ENCODE results near the gene GRM1. TPM values are rescaled to one million over a fixed set of nuclear protein-coding genes. Genes with fewer than 3 reads are reported as not detected.

GRM1 gene
- total RNA-seq (2014; rRNA removed; shearing (Covaris generic)) = not detected in 2 replicates

- DNase-seq (ENCODE audit: low read depth) = no peak
These were observed at the start of gene GRM1 for GRCh38 chr6:146028851-146029572. Gene GRM1, plus strand, starts transcription at chr6:146029062. Its CDS starts 456 bp downstream, at chr6:146029518.

DNA sequence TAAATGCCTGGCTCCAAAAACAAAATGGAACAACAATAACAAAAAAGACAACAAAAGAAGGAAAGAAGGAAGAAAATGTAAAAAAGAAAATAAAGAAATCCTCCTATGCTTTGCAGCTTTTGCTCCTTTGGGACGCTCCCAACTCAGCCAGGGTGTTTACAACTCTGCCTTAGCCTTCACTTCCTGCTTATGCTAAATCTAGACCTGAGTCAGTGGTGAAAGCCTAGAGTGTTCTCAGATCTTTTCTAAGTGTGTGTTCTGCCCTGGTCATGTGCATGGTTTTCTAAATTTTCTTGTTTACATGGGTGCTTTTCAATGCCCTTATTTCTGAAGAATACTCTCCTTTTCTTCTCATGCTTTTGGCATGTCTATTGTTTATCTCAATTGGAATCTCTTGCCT is 19.5 kb upstream of the GRM1 start:
- no peak for DNase-seq (ENCODE audit: low read depth)

DNA sequence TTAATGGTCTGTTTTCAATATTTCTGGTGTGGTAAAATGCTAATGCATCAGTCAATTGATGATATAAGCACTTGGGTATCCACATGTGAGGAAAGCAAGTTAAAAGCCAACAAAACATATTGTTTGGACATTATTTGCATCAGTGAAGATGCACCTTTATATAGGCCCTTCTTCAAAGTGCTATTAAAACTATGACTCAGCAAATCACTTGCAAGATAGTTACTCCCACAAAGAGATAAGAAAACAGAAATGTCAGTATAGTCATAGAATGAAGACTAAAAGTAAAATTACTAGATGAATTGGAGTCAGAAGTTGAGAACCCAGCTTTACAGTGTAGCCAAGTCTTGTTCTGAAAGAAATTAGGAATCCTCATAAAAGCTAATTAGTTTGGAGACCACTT is 14.6 kb upstream of the GRM1 start:
- no peak for DNase-seq (ENCODE audit: low read depth)

GRCh38 chr6:146017672-146018071 is 11.2 kb upstream of the GRM1 start:
- DNase-seq (ENCODE audit: low read depth) = no peak

- DNase-seq (ENCODE audit: low read depth) = no peak
These were observed 2.0 kb upstream of the GRM1 start for GRCh38 chr6:146026873-146027272.

DNA sequence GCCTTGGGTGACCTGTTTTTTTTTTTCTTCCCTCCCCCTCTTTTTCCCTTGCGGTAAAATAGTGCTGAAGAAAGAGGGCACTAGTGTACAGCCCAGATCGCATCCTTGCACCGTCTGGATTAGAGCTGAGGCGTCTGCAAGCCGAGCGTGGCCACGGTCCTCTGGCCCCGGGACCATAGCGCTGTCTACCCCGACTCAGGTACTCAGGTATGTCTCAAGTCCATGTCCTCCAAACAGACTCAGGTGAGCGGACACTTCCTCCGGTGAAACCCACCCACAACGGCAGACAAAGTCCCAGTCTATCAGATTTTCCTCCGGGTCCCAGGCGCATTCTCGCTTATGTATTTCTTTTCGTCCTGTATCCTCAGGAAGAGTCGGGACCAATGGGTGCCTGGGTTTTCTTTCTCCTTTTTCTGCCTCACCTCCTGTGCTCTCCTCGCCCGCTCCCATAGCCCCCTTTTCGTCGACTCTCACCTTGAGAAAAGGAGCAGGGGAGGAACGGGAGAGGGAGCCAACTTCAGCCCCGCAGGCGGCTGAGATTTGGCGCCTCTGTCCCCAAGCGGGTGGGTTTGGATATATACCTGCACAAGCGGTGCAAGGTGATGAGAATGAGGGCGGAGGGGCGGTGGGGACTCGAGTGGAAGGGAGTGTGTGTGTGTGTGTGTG is 1.1 kb upstream of the GRM1 start:
- DNase-seq (ENCODE audit: low read depth) = no peak

DNA sequence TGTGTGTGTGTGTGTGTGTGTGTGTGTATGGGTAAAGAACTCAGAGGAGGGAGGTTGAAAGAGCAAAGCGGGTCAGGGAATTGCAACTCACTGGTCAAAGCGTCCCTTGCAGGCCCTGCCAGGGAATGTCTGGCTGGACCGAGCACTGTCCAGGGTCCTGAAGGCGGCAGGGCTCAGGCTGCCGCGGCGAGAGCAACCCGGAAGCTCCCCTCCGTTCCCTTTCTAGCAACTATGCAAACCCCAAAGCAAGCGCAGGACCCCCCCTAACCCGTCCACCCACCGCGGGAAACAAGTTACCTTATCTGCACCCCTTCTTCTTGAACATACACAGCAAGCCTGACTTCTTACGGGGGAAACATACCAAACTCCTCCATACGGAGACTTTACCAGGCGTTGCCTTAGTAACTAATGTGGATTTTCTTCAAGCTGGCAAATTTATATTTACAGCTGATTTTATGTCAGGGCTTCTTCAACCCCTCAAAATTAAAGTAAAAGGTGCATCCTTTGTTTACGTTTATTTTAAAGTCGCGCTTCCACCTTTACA is 538 bp upstream of the GRM1 start:
- DNase-seq (ENCODE audit: low read depth) = peak; percentile 51

GRCh38 chr6:146029573-146030184 is 817 bp downstream of the GRM1 start:
- DNase-seq (ENCODE audit: low read depth) = no peak

- no peak for DNase-seq (ENCODE audit: low read depth)
These were observed 3.5 kb downstream of the GRM1 start for GRCh38 chr6:146032387-146032786.

DNA sequence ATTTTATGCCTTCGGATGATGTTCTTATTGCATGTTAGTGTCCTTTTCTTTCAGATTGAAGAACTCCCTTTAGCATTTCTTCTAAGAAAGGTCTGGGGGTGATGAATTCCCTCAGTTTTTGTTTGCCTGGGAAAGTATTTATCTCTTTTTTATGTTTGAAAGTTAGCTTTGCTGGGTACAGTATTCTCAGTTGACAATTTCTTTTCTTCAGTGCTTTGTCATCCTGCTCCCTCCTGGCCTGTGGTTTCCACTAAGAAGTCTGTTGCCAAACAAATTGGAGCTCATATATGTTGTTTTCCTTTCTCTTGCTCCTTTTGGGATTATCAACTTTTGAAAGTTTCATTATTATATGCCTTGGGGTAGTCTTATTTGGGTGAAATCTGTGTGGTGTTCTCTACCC is 11.5 kb downstream of the GRM1 start:
- DNase-seq (ENCODE audit: low read depth) = no peak

GRCh38 chr6:146041282-146041681 is 12.4 kb downstream of the GRM1 start:
- DNase-seq (ENCODE audit: low read depth) = no peak

DNA sequence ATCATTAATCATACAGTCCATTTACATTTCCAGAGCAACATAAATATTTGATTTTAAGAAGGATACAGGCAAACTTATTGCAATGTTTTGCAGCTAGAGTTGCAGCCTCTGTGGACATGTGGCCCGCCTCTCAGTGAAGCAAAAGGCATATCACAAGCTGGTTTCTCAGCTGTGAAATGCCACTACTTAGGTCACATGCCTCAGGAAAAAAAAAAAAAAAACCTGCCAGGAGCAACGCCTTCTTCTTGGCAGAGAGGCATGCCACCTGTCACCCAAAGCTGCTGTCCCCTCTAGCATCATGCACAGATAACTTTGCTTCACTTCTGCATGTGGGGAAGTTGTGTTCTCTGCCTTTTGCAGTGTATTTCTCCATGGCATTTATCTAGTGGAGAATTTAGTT is 18.5 kb downstream of the GRM1 start:
- no peak for DNase-seq (ENCODE audit: low read depth)

DNA sequence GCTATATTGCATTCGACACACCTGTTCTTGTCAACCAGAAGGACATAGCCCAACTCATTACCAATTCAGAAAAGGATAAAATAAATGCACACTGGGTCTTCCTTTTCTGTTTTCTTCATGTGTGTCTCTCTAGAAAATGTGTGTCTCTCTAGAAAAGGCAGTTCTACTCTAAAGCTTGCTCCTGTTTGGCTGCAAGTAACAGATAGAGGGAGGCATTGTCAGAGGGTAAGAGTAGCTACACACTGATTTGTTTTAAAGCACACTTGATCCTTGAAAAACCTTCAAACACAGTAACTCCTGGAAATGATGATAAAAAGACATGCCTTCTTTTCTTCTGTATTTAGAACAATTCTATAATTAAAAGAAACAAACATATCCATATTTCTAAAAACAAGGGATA is 21.3 kb downstream of the GRM1 start:
- no peak for DNase-seq (ENCODE audit: low read depth)

DNA sequence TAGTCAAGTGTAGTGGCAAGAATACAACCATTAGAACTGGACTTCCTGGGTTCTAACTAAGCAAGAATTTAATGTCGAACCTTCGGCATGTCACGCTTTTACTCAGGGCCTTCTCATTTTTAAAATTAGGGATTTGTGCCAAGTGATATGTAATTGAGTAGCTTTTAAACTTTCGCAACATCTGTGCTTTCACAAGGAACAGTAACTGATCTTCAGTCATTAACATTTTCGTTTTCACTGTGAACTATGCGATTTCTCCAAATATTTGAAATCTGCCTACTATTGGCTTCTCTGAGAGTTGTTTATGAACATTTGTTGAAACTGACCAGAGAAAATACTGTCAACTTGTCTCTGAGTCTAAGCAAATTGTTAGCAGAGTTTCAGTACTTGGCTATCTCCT is 27.6 kb downstream of the GRM1 start:
- no peak for DNase-seq (ENCODE audit: low read depth)

DNA sequence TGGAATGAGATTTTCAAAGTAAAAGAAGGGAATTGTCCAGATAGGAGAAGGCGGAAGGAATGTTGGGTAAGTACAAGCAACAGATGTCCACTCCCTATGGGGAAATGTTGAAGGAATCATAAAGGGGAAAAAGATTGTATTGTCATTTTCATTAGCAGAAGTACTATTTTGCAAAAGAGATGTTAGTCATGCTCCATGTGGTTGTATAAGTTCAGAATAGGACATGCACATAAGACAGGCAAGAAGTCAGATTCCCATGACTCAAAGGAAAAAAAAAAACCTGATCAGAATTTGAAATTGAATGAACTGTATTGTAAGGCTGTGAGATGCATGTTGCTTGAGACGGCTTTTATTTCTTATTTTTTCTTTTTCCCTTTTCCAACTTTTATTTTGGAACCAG is 36.8 kb downstream of the GRM1 start:
- no peak for DNase-seq (ENCODE audit: low read depth)

DNA sequence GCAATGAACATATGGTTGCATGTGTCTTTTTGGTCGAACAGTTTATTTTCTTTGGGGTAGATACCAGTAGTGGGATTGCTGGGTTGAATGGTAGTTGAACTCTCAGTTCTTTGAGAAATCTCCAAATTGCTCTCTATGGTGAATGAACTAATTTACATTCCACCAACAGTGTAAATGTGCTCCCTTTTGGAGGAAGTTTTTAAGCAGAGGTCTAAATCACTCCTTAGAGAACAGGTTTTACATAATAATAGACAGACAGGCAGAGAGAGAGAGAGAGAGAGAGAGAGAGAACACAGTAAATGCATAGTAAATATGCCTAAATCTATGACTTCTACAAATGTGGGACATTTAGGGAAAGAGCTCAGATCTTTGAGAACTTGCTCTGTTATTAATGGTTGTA is 37.6 kb downstream of the GRM1 start:
- DNase-seq (ENCODE audit: low read depth) = no peak

- DNase-seq (ENCODE audit: low read depth) = no peak
These were observed 42.9 kb downstream of the GRM1 start for GRCh38 chr6:146071781-146072180.

DNA sequence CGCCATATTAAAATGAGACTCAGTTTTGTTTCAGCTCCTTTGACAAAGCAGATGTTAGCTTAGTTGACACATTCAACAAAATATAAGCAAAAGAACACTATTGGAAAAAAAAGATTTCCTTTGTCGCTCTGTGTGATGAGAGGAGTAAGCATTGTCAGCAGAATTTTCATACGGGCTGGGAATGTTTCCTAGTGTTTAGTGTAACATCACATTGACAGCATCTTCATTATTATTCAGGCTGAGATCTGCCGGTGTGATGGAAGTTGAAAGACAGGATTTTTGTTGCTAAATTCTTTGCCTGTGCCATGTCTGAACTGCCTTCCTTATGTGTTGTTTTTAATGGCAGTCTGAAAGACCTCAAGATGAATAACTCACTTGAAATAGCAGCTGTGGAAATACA is 49.1 kb downstream of the GRM1 start:
- DNase-seq (ENCODE audit: low read depth) = no peak

DNA sequence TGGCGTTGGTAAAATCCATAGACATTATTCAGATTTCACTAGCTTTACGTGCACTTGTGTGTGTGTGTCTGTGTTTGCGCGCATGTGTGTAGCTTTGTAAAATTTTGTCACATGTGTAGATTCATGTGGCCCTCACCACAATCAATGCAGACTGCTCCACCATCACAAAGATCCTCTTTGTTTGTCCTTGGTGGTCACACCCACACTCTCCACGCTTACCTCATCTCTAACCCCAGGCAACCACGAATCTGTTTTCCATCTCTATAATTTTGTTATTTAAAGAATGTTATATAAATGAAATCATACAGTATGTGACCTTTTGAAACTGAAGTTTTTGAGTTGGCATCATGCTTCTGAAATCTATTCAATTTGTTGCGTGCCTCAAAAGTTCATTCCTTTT is 58.5 kb downstream of the GRM1 start:
- DNase-seq (ENCODE audit: low read depth) = no peak

GRCh38 chr6:146090474-146090873 is 61.6 kb downstream of the GRM1 start:
- DNase-seq (ENCODE audit: low read depth) = no peak

DNA sequence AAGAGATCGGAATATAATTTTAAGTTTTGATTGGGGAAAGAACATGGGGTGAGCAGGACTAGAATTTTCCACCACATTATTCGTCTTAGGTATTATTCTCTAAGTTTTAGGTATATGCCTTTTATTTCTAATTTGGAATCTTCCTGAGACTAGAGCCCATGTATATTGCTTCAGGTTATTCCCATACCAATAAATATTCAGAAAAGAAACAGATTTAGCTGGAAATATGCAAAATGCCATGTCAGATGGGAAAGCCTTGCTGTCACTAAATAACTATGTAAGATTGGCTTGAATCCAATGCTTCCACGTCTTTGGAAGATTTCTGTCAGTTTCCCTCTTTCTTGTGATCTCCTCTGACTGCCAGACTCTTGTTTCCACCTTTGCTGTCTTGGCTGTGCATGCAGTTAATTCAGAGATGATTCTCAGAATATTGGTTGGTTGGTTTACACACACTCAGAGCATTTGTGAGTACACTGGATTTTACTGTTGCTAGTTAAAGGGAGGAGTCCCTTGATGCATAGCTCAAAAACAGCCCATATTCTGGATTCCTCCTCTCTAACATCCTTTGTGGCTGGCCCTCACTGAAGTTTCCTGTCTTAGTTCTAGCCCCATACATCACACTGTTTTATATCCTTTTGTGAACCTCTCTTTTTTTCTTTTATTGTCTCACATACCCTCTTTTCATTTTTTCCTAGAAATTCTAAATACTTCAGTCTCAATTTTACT is 64.3 kb downstream of the GRM1 start:
- no peak for DNase-seq (ENCODE audit: low read depth)

DNA sequence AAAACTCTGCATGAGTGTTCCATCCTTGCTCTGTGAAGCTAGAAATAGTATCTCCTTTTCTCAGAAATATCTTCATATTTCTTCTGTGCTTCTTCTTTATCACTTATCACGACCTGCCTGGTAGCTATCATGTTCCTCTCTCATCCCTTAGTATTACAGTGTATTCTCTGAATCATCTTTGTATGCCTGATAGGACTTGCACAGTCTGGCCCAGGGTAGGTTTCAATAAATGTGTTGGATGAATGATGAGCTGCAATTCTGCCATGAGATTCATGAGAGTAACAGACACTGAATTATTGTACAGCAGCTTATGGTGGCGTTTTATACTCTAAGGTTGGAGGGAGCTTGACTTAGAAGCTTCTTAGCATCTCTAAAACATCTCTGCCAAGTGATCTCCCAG is 66.6 kb downstream of the GRM1 start:
- DNase-seq (ENCODE audit: low read depth) = no peak

Measured in Daoy (cell line).